NCI-H774 (cell line): ENCODE measurements around the gene CFDP1.
"Not testable (repeated sequence)": the region's sequence is repeated elsewhere in the genome, so short reads cannot be mapped to it uniquely, and the experiment has no call there.

Experiments
- DNase-seq: peaks from one replicate; lab custom pipeline; 2025; lab: John Stamatoyannopoulos, UW

CFDP1 gene

DNA sequence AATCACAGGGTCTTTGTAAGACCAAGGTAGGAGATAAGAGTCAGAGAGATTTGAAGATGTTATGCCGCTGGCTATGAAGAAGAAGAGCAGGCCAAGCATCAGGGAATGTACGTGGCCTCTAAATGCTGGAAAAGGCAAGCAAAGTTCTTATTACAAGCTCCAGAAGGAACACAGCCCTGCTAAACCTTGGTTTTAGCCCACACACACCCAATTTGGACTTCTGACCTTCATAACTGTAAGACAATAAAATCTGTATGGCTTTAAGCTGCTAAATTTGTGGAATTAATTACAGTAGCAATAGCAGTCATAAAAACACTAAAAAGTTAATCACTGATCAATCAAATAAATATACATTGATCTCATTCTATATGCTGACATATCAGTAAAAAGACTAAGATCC, 25.1 kb upstream of the CFDP1 start:
- DNase-seq = no peak

GRCh38 chr16:75458029-75458428, 24.7 kb upstream of the CFDP1 start:
- no peak for DNase-seq

DNA sequence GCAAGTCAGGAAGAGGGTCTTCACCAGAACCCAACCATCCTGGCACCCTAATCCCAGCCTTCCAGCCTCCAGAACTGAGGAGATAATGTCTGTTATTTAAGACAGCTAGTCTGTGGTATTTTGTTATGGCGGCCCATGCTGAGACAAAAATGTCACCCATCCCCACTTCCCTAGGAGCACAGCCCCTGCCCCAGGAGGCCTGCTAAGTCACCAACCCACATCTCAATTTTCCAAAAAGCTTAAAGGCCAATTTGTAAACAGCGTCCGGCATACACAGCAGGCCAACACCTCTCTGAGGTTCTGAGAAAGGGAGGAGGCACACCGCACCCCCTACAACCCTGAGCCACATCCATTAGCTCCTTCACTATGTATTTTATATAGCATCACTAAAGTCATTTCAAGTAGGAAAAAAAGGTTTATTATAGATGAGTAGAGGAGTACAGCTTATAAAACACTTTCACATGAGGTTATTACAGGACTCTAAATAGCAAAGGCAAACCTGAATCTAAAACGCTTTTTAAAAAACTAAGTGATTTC, 24.2 kb upstream of the CFDP1 start:
- no peak for DNase-seq

DNA sequence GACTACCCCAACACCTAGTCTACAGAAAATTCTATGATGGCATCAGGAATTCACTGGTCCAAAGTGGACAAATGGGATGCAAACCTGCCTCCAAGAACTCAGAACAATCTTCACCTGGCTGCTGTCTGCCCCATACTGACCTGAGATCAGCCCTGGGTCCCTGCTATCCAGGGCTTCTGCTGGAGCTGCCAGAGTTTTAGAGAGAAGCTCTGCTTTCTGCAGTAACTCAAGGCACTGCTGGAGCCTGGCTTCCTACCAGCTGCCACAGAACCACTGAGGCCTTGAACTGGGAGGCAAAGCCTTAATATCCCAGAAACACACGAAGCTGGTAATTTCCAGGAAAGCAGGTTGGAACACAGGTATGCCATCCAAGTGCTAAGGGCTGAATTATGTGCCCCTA, 23.7 kb upstream of the CFDP1 start:
- no peak for DNase-seq

- DNase-seq = not testable (repeated sequence)
These were observed 23.2 kb upstream of the CFDP1 start for GRCh38 chr16:75456486-75456885.

GRCh38 chr16:75455677-75456076, 22.4 kb upstream of the CFDP1 start:
- no peak for DNase-seq

GRCh38 chr16:75452464-75453190, 19.3 kb upstream of the CFDP1 start:
- DNase-seq = no peak

- no peak for DNase-seq
These were observed 13.1 kb upstream of the CFDP1 start for GRCh38 chr16:75446416-75446815.

DNA sequence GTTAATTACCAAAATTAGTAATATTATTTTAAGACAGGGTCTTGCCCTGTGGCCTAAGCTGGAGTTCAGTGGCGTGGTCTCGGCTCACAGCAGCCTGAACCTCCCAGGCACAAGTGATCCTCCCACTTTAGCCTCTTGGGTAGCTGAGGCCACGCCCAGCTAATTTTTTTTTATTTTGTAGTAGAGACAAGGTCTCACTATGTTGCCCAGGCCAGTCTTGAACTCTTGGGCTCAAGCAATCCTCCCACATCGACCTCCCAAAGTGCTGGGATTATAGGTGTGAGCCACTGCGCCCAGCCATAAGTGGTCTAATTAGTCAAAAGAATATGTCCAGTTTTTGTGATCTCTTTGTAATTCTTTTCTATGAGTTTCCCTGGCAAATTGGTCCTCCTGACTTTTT, 12.0 kb upstream of the CFDP1 start:
- no peak for DNase-seq

- DNase-seq = no peak
These were observed 10.0 kb upstream of the CFDP1 start for GRCh38 chr16:75443298-75443697.

DNA sequence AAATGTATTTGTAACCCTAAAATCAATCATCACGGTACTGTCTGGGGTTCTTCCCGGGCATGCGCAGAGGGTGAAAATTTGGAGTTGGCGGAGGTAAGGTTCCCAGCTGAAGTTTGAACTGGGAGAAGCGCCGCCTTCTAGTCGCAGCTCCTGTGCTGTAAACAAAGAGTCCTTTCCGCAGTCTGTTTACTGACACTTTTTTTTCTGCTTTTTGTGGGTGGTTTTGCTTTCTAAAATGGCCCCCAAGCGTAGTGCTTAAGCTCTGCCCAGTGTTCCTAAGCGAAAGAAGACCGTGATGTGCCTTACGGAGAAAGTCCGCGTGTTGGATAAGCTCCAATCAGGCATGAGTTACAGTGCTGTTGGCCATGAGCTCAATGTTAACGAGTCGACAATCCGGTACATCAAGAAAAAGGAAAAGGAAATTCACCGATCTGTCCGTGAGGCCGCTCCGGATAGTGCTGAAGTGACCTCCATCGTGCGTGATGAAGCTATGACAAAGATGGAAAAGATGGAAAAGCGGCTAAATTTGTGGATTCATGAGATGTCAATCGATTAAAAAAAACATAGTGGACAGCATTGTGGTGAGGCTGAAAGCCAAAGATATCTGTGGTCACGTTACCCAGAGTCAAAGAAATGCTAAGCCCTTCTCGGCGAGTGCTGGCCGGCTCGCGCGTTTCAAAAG, 570 bp upstream of the CFDP1 start:
- DNase-seq = peak; percentile 67

- DNase-seq = no peak
These were observed 3.5 kb downstream of the CFDP1 start for GRCh38 chr16:75429621-75430403.

DNA sequence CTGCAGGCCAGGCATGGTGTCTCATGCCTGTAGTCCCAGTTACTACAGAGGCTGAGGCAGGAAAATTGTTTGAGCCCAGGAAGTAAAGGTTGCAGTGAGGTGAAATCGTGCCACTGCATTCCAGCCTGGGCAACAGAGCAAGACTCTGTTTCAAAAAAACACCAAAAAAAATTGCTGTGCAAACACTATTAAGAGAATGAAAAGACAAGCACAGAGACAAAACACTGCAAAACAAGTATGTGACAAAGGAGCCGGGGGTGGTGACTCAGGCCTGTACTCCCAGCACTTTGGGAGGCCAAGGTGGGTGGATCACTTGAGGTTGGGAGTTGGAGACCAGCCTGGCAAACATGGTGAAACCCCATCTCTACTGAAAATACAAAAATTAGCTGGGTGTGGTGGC, 6.8 kb downstream of the CFDP1 start:
- DNase-seq = not testable (repeated sequence)

DNA sequence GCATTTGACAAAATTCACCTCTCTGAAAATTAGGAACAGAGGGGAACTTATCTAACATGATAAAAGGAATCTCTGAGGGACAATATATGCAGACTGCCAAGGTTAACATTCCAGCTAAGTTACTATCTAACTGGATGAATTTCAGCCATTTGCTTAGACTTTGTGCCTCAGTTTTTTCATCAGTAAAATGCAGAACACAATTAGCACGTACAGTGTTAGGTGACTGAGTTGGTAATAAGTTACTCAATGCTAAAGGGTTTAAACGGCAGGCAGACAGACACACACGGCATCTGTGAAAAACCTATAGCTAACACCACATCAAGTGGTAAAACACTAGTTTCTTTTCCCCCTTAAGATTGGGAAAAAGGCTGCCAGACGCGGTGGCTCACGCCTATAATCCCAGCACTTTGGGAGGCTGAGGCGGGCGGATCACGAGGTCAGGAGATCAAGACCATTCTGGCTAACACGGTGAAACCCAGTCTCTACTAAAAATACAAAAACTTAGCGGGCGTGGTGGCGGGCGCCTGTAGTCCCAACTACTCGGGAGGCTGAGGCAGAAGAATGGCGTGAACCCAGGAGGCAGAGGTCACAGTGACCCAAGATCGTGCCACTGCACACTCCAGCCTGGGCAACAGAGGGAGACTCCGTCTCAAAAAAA, 9.1 kb downstream of the CFDP1 start:
- not testable (repeated sequence) for DNase-seq

DNA sequence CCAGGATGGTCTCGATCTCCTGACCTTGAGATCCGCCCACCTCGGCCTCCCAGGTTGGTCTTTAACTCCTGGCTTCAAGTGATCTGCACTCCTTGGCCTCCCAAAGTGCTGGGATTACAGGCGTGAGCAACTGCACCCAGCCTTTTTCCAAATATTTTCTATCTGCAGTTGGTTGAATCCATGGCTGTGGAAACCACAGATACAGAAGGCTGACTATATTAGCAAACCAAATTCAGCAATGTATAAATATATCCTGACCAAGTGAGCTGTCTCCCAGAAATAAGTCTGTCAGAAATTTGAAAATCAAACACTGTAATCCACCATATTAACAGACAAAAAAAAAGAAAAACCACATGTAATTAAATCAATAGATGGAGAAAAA, 9.6 kb downstream of the CFDP1 start:
- no peak for DNase-seq

GRCh38 chr16:75421820-75422126, 11.5 kb downstream of the CFDP1 start:
- no peak for DNase-seq

DNA sequence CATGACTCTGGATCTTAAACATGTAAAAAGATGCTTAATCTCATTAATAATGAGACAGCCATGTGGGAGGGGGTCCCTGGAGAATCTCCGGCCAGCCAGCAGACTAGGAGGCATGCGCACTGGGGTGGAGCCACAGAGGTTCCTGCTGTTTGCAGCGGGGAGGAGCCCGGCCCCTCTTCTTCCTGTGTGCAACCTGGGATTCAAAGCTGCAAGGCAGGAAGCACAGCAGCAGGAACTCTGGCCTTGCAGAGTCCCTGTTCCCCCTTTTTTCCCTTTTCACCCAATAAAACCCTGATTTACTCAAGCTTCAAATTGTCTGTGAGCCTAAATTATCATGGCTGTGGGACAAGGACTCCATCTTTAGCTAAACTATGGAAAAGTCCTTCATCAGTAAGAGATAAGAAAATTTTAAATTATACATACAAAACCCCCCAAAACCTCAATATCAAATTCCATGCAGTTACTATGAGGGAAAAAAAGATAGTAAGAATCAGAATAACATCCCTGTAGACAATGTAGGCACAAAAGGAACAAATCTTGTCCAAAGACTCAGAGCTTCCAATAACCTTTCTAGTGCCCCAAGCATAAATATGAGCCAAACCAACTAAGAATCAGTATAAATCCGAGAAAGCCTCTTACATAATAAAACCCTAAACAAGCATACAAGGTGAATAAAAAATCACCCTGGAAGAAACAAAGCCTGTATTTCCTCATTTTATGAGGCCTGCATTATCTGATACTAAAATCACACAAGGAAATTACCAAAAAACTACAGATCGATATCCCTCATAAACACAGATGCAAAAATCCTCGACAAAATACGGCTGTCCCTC, 12.1 kb downstream of the CFDP1 start:
- DNase-seq = no peak

- no peak for DNase-seq
These were observed 16.3 kb downstream of the CFDP1 start for GRCh38 chr16:75416904-75417565.

GRCh38 chr16:75415169-75415905, 18.0 kb downstream of the CFDP1 start:
- no peak for DNase-seq

GRCh38 chr16:75413951-75414350, 19.4 kb downstream of the CFDP1 start:
- DNase-seq = no peak
